H1 (cell line): ENCODE results near the gene FAM169A. TPM values are rescaled to one million over a fixed set of nuclear protein-coding genes. Genes with fewer than 3 reads are reported as not detected.

Experiments
- CTCF ChIA-PET: fragments of 300-600 bp; sonication (Branson Sonifier 250); formaldehyde crosslinking; loops from one replicate; lab custom pipeline; 2021; ENCODE audit not compliant: partially characterized antibody; lab: Charles Lee
- POLR2A ChIA-PET: fragments of 300-600 bp; sonication (Branson Sonifier 250); formaldehyde crosslinking; loops from one replicate; lab custom pipeline; 2021; ENCODE audit warnings: inconsistent platforms; ENCODE audit not compliant: partially characterized antibody; lab: Charles Lee
- DNase-seq, 2 experiments: peaks; one replicate each; pipeline versions ENCODE4 v3.0.0 to v3.0.0-alpha.2; 2010 to 2022; ENCODE audit warnings: low spot score in 2 of 2, low read depth in 1 of 2, mixed read lengths in 1 of 2
- FAIRE-seq: peaks from 2 replicates; lab custom pipeline; 2011; peaks lifted over from hg19 to GRCh38; lab: Jason Lieb, UNC
- H2AFZ ChIP-seq: 2 replicates; pipeline ENCODE4 v1.8.1; 2012; ENCODE audit warnings: low read length, inconsistent platforms
- H2AK5ac ChIP-seq: 2 replicates; pipeline ENCODE4 v1.6.1; 2013; ENCODE audit warnings: low read depth, low read length
- H2BK120ac ChIP-seq: replicated peaks from 2 replicates; pipeline ENCODE3; 2013; ENCODE audit warnings: low read depth, low read length, inconsistent platforms
- H2BK12ac ChIP-seq: 2 replicates; pipeline ENCODE4 v1.6.1; 2013; ENCODE audit warnings: low read depth, low read length
- H2BK15ac ChIP-seq: 2 replicates; pipeline ENCODE4 v1.6.1; 2013; ENCODE audit warnings: low read length
- H2BK20ac ChIP-seq: 2 replicates; pipeline ENCODE4 v1.6.1; 2013; ENCODE audit warnings: low read length
- H2BK5ac ChIP-seq: 2 replicates; pipeline ENCODE4 v1.6.1; 2013; ENCODE audit warnings: low read depth, low read length
- H3K14ac ChIP-seq: 2 replicates; pipeline ENCODE4 v1.6.1; 2013; ENCODE audit warnings: inconsistent platforms; ENCODE audit not compliant: insufficient read length
- H3K18ac ChIP-seq: 2 replicates; pipeline ENCODE4 v1.6.1; 2013; ENCODE audit warnings: low read length; ENCODE audit errors: extremely low read depth
- H3K23ac ChIP-seq: 2 replicates; pipeline ENCODE4 v1.6.1; 2013; ENCODE audit warnings: inconsistent platforms; ENCODE audit not compliant: insufficient read length
- H3K23me2 ChIP-seq: 2 replicates; pipeline ENCODE4 v1.6.1; 2013; ENCODE audit warnings: low read depth, low read length
- H3K27ac ChIP-seq: 2 replicates; pipeline ENCODE4 v1.6.1; 2011; ENCODE audit warnings: low read depth, low read length, inconsistent platforms
- H3K27me3 ChIP-seq, 4 experiments: replicated peaks in 1 of 4; 1 replicate in 1 of 4; 2 replicates in 3 of 4; pipeline versions ENCODE4 v1.6.1 to v1.8.1; 2011 to 2013; ENCODE audit warnings: low read length in 3 of 4, mild to moderate bottlenecking in 3 of 4, inconsistent platforms in 2 of 4, mixed read lengths in 2 of 4, moderate library complexity in 1 of 4; ENCODE audit not compliant: control insufficient read depth in 3 of 4, insufficient read depth in 3 of 4; ENCODE audit errors: extremely low read depth in 1 of 4
- H3K36me3 ChIP-seq, 4 experiments: 2 replicates each; pipeline versions ENCODE4 v1.6.1 to v1.8.1; 2011 to 2013; ENCODE audit warnings: mild to moderate bottlenecking in 4 of 4, low read length in 3 of 4, moderate library complexity in 2 of 4, control low read depth in 1 of 4, inconsistent platforms in 1 of 4; ENCODE audit not compliant: insufficient read depth in 4 of 4, control insufficient read depth in 2 of 4
- H3K4ac ChIP-seq: replicated peaks from 2 replicates; pipeline ENCODE3; 2013; ENCODE audit warnings: low read length, low read depth, mixed read lengths, inconsistent platforms; ENCODE audit not compliant: insufficient read length
- H3K4me1 ChIP-seq, 4 experiments: replicated peaks in 1 of 4; 1 replicate in 1 of 4; 2 replicates in 3 of 4; pipeline versions ENCODE4 v1.6.1 to v1.8.1; 2011 to 2013; ENCODE audit warnings: low read length in 3 of 4, inconsistent platforms in 2 of 4, mixed read lengths in 1 of 4; ENCODE audit not compliant: insufficient read depth in 4 of 4, control insufficient read depth in 3 of 4
- H3K4me2 ChIP-seq, 2 experiments: 2 replicates each; pipeline versions ENCODE4 v1.6.1 to v1.8.1; 2011 to 2013; ENCODE audit warnings: low read depth in 2 of 2, low read length in 2 of 2, control low read depth in 1 of 2, inconsistent platforms in 1 of 2, mild to moderate bottlenecking in 1 of 2; ENCODE audit not compliant: insufficient read depth in 1 of 2
- H3K4me3 ChIP-seq, 4 experiments: fragments of 200-600, 300-600 bp in 1 of 4; sonication (generic), shearing (Covaris generic), sonication (Bioruptor Twin) in 1 of 4; 2 replicates each; pipeline versions ENCODE4 v1.5.1 to v1.8.1; 2011 to 2016; ENCODE audit warnings: low read length in 4 of 4, low read depth in 3 of 4, control low read depth in 2 of 4, inconsistent platforms in 2 of 4, mild to moderate bottlenecking in 2 of 4, mixed read lengths in 1 of 4, moderate library complexity in 1 of 4; ENCODE audit not compliant: insufficient read depth in 2 of 4; ENCODE audit errors: extremely low read depth in 1 of 4
- H3K56ac ChIP-seq: replicated peaks from 2 replicates; pipeline ENCODE3; 2013; ENCODE audit warnings: low read depth, mild to moderate bottlenecking, mixed read lengths, low read length, inconsistent platforms; ENCODE audit not compliant: insufficient read length
- H3K79me1 ChIP-seq: 2 replicates; pipeline ENCODE4 v1.6.1; 2013; ENCODE audit warnings: low read depth, low read length, control low read depth
- H3K79me2 ChIP-seq, 2 experiments: 2 replicates each; pipeline versions ENCODE4 v1.6.1 to v1.8.1; 2012 to 2013; ENCODE audit warnings: low read length in 2 of 2, mild to moderate bottlenecking in 2 of 2, inconsistent platforms in 1 of 2; ENCODE audit not compliant: insufficient read depth in 2 of 2, control insufficient read depth in 1 of 2
- H3K9ac ChIP-seq, 4 experiments: replicated peaks in 1 of 4; 1 replicate in 1 of 4; 2 replicates in 3 of 4; pipeline versions ENCODE4 v1.6.1 to v1.8.1; 2011 to 2013; ENCODE audit warnings: low read depth in 3 of 4, low read length in 3 of 4, control low read depth in 2 of 4, mild to moderate bottlenecking in 2 of 4, moderate library complexity in 2 of 4, inconsistent platforms in 1 of 4; ENCODE audit errors: extremely low read depth in 1 of 4
- H3K9me3 ChIP-seq, 2 experiments: 2 replicates each; pipeline versions ENCODE4 v1.6.1 to v1.8.1; 2012 to 2013; ENCODE audit warnings: mild to moderate bottlenecking in 2 of 2, moderate library complexity in 2 of 2, control low read depth in 1 of 2, inconsistent platforms in 1 of 2, low read depth in 1 of 2, low read length in 1 of 2, mixed read lengths in 1 of 2; ENCODE audit not compliant: insufficient read depth in 2 of 2
- H4K20me1 ChIP-seq, 2 experiments: replicated peaks in 1 of 2; 2 replicates each; pipeline versions ENCODE3 to v1.8.1; 2011 to 2013; ENCODE audit warnings: inconsistent platforms in 2 of 2, low read length in 2 of 2, mild to moderate bottlenecking in 1 of 2; ENCODE audit not compliant: insufficient read depth in 2 of 2, control insufficient read depth in 1 of 2
- H4K5ac ChIP-seq: 2 replicates; pipeline ENCODE4 v1.6.1; 2013; ENCODE audit warnings: low read length, low read depth, mixed read lengths, inconsistent platforms; ENCODE audit not compliant: insufficient read length
- H4K8ac ChIP-seq: 2 replicates; pipeline ENCODE4 v1.8.0; 2013; ENCODE audit warnings: mild to moderate bottlenecking, moderate library complexity, low read length, inconsistent platforms; ENCODE audit not compliant: insufficient read depth; ENCODE audit errors: extremely low read depth
- H4K91ac ChIP-seq: replicated peaks from 2 replicates; pipeline ENCODE3; 2013; ENCODE audit warnings: low read length, mixed read lengths, inconsistent platforms; ENCODE audit not compliant: insufficient read length
- WGBS, 2 experiments: shearing (Covaris generic) in 1 of 2; methylation state at CpG; one replicate each; pipeline versions ENCODE4 v1.1.6 to v1.1.7; 2013 to 2015; ENCODE audit warnings: low lambda C conversion rate in 2 of 2, mixed read lengths in 2 of 2, inconsistent platforms in 1 of 2, low coverage in 1 of 2, missing lambda C conversion rate in 1 of 2; ENCODE audit not compliant: insufficient replicate concordance in 2 of 2, insufficient coverage in 1 of 2, insufficient read length in 1 of 2; ENCODE audit errors: extremely low coverage in 1 of 2, missing lambda C conversion rate in 1 of 2; 5-methylcytosine and 5-hydroxymethylcytosine counted together
- polyA plus RNA-seq, 7 experiments: library from polyadenylated mRNA; depleted of rRNA in 3 of 7; stranded (reverse) in 5 of 7; unstranded in 2 of 7; fragments of >200 nt in 5 of 7; fragments of 200-250 nt in 2 of 7; gene quantifications; 1 replicate in 5 of 7; 2 replicates in 1 of 7; 4 replicates in 1 of 7; pipeline versions ENCODE4 v1.2.1 to v1.2.3, GENCODE V29; 2011 to 2013; ENCODE audit warnings: missing spikeins in 2 of 7, mixed read lengths in 2 of 7
- total RNA-seq: library from RNA; stranded (reverse); fragmentation: NEBNext Ultra II Directional; extraction: Animal tissue kit (Norgen Biotek cat#: 25700); gene quantifications from 2 replicates; pipeline ENCODE4 v1.2.1, GENCODE V29; 2021

FAM169A gene
- total and polyA plus RNA-seq, 2 of the 8 experiments (the other 6 are each of a cell fraction or from before 2014, with no cell fraction given), result 12.6 to 83.1 TPM

GRCh38 chr5:74816875-74817274 lies 49.3 kb downstream of the FAM169A start:
- Histone ChIP-seq H2BK15ac (no peak overlapping the region), H3K23me2 (no peaks in the 10 kb centered on the region), H2BK120ac (no peak overlapping the region), H3K9ac (no peak overlapping the region), H4K8ac (no peak overlapping the region), H3K36me3 (peaks cover 0 to 19% (median 9%) of the 10 kb centered on the region in 4 experiments; a peak in 2 of 8 replicates), H4K91ac (no peak overlapping the region), H3K79me1 (peaks cover 3% of the 10 kb centered on the region; the same call in 1 of the 2 replicates), H4K5ac (no peak overlapping the region), H3K27ac (no peak overlapping the region), H3K14ac (no peak overlapping the region), H2AK5ac (no peak overlapping the region), H3K23ac (no peak overlapping the region), H2BK20ac (no peak overlapping the region), H3K4me3 (peak overlapping the region in 1 of 4 experiments; percentile 23; a peak in 1 of 8 replicates), H3K9me3 (no peaks in the 10 kb centered on the region), H2AFZ (no peak overlapping the region), H3K56ac (no peak overlapping the region), H3K4ac (no peak overlapping the region), H3K4me2 (peak overlapping the region in 1 of 2 experiments; percentile 36; a peak in 1 of 4 replicates), H3K79me2 (peaks cover 0 to 57% of the 10 kb centered on the region in 2 experiments; a peak in 2 of 4 replicates), H3K18ac (no peak overlapping the region), H3K4me1 (peaks cover 0 to 27% (median 22%) of the 10 kb centered on the region in 4 experiments; a peak in 4 of 7 replicates), H3K27me3 (no peaks in the 10 kb centered on the region), H2BK12ac (no peak overlapping the region), H4K20me1 (no peaks in the 10 kb centered on the region), H2BK5ac (no peak overlapping the region)
- peak; percentile 88 for FAIRE-seq
- DNase-seq, result no peak
- ChIA-PET CTCF (no interaction called here), POLR2A (interaction anchor here (0.8 to 2.3 kb wide), 2 partner anchors 36 to 49 kb away, joined by 3 to 4 read pairs; no protein-coding TSS in a partner anchor)
- WGBS, 2 experiments, result 0% methylated on average over 1 of the region's 1 CpG; no CpG with 5 or more reads in 1 of the 2 experiments
